ENCODE data around the gene CRYAA.

CRYAA gene

GRCh38 chr21:43203591-43203990, 34.8 kb downstream of the CRYAA start:
- DNase-seq (ENCODE audit: low spot score) = no peak

- DNase-seq (ENCODE audit: low spot score) = no peak
Observed at GRCh38 chr21:43204638-43205037, 35.8 kb downstream of the CRYAA start.

DNA sequence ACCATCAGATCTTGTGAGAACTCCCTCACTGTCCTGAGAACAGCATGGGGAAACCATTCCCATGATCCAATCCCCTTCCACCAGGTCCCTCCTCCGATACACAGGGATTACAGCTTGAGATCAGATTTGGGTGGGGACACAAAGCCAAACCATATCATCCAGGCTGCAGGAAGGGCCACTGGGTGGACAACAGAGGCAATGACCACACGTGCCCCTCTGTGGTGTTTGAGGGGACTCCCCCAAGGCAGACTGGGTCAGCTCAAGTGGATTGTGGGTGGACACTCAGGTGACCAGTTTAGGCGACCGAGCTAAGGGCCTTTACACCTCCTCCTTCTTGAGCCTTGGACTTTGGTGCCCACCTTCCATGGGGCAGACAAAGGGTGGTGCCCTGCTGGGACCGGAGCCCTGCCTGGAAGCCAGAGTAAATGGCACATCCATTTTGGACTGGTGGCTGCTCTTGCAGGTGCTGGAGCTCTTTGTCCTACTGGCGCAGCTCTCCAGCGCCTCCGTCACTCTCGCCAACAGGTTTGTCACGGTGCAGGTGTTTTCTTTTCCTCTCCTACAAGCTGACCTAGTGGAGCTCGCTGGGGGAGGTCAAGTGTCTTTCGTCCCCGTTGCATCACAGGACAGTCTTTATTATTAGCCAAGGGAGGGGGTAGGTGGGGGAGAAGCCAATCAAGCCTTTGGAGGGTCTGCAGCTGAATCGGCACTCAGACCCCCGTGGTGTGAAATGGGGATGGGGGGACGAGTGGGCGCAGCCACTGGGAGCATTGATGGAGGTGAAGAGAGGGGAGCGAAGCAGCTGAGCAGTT, 37.6 kb downstream of the CRYAA start:
- DNase-seq (ENCODE audit: low spot score) = no peak

DNA sequence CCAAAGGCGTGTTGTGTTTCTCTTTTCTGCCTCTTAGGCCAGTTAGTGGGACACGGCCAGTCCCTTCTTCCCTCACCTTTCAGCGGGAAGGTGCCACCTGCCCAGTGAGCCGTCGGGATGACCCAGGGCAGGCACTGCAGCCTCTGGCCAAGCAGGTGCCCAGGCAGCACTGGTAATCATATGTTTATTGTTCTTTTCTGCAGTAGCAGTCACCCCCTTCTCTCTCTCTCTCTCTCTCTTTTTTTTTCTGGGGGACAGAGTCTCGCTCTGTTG, 38.2 kb downstream of the CRYAA start:
- DNase-seq (ENCODE audit: low spot score) = no peak

- no peak for DNase-seq (ENCODE audit: low spot score)
Observed at GRCh38 chr21:43207868-43208267, 39.1 kb downstream of the CRYAA start.

GRCh38 chr21:43208561-43209332, 39.9 kb downstream of the CRYAA start:
- DNase-seq (ENCODE audit: low spot score) = no peak

DNA sequence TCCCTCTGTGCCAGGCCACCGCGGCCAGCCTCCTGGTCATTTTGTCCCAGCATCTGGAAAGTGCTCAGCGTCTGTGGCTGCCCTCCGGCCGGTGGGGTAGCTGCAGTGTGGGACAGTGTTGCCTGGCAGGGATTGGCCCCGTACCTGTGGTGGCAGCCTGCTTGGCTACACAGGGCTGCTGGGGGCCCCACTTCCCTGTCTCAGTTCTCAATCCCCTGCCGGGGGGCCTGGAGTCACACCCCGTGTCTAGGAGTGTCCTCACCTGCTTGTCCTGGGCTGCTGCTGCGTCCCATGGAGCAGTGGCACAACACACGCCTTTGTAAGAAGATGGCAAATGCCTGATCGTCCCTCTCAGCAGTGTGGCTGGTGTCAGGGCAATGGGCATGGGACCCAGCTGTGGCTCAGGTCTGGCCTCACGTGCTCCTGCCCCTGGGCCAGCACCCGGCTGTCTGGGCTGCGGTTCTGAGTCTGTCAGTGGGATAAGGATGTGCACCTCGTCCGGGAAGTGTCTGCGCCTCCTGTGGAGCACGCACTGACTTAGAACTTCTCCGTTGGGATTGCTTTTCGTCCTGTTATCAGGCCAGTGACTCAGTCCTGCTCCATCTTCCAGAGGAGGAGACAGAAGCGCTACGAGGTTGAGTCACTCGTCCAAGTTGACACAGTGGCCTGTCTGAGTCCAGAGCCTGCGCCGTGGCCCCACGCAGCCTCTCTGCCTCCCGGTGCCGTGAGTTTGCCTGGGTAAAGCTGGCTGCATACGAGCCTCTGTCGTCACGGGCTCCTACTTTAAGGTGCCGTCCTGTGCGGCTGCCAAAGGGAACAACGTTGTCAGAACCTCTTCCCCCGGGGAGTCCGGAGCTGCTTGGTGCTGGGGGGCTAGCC, 41.0 kb downstream of the CRYAA start:
- no peak for DNase-seq (ENCODE audit: low spot score)

GRCh38 chr21:43210454-43211071, 41.8 kb downstream of the CRYAA start:
- DNase-seq (ENCODE audit: low spot score) = no peak

DNA sequence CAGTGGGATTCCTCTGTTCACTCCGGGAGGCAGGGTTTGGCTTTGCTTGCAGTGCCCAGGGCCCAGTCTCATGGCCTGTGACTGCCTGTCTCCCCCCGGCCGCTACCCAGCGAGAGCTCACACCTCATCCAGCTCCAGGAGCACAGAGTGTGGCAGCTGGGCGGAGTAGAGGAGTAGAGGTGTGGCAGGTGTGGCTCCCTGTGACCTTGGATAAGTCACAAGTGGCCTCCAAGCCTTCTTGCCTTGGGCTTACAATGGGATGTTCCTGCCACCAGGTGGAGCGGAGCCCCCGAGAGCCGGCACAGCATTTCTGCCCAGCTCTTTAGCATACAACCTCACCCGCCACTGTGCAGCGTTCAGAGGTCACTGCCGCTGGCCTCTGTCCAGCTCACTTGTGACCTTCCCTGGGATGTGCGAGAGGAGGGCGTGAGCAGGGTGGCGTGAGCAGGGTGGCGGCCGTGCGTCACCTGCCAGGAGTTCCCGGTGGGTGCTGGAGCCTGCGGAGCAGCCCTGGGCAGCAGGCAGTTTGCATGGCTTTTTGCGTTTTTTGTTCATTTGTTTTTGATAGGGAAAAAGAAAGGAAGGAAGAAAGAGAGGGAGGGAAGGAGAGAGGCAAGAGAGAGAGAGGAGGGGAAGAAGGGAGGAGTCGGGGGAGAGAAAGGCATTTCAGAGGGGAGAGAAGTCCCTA, 42.4 kb downstream of the CRYAA start:
- DNase-seq (ENCODE audit: low spot score) = no peak

DNA sequence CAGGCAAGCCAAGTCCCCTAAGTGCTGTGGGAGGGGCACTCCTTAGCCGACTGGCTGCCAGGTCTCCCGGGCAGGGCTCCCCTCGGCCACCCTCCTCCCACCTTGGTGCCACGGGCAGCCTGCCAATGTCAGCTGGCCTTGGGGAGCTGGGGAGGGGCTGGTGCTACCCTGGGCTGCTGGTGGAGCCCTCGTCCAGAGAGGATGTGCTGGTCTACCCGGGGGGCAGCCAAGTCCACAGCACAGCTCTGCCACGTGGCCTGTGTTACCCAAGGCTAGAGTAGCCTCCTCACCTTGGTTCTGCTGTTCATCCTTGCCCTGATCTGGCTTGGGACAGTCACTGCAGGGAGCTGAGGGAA, 42.9 kb downstream of the CRYAA start:
- DNase-seq (ENCODE audit: low spot score) = no peak

Data from CD4-positive, alpha-beta T cell treated with Interleukin-2 at 100 ng/mL for 4 hours (primary cell).